ENCODE measurements around the gene AGTRAP.
A peak's percentile ranks its signal among the peaks of the same experiment; 100 is the strongest.

The AGTRAP gene, protein sequence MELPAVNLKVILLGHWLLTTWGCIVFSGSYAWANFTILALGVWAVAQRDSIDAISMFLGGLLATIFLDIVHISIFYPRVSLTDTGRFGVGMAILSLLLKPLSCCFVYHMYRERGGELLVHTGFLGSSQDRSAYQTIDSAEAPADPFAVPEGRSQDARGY

DNA sequence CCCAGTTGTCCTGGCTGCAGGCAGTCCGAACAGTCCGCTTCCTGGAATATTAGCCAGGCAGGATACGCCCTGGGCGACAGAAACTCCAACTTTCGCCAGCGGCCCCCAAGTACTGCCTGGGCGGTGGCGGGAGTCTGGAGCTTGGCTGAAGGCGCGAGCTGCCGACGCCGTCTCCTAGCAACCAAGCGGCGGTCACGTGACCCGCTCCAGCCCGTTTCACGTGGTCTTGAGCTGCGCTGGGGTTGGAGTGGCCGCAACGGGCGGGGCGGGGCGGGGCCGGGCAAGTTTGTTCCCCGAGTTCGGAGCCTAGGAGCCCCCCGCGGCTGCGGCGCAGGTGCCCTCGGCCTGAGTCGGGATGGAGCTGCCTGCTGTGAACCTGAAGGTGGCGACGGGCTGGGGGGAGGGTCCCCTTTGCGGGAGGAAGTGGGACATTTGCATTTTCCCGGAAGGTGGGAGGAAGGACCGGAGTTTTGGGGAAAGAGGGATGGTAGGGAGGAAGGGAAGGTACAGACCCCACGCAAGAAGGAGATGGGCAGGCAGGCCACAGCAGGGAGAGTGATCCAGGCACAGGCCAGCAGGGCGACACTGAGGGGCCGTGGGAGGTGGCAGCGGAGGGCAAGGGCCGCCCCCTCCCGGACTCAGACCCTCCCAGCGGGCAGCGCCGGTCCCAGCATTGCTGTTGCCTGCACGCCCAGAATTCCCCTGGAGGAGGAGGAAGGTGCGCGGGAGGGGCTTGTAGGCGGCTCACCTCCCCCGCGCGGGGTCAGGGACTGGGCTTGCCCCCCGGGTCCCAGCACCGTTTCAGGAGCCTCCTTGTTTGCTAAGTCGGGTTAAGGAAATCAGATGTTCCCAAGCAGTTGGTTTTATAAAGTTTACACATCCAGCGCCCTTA is at the start of gene AGTRAP:
Gene AGTRAP (plus strand): TSS at position 283 of the 892 bp plus-strand sequence. CDS start 73 bp downstream, at position 356.
- H3K4me3 ChIP-seq (ENCODE audit: low read depth, low read length): peak within 1 kb of the TSS; percentile 89
- no peaks in the 10 kb centered on the region for H3K27me3 ChIP-seq (ENCODE audit: insufficient read depth, low read length)
- H2AFZ ChIP-seq (ENCODE audit: low read length, unreplicated experiment): peak within 1 kb of the TSS; percentile 53
- peak within 1 kb of the TSS; percentile 92 for H3K27ac ChIP-seq (ENCODE audit: low read depth, low read length)
- H3K79me2 ChIP-seq (ENCODE audit: control insufficient read depth, insufficient read depth, low read length, unreplicated experiment): peaks cover 29% of the 10 kb centered on the region
- H3K36me3 ChIP-seq (ENCODE audit: insufficient read depth, low read length): no peaks in the 10 kb centered on the region
- H3K4me1 ChIP-seq (ENCODE audit: control insufficient read depth, insufficient read depth, low read length, unreplicated experiment): peaks cover 32% of the 10 kb centered on the region

DNA sequence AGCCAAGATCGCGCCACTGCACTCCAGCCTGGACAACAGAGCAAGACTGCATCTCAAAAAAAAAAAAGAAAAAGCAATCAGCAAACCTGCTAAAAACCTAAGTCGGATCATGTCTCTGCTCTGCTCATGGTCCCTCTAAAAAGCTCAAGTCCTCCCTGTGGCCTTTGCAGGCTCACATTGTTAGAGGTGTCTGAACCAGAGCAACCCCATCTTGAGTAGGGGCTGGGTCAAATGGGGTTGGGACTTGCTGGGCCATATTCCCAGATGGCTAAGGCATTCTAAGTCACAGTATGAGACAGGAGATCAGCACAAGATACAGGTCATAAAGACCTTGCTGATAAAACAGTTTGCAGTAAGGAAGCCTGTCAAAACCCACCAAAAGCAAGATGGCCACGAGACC is 47.4 kb upstream of the AGTRAP start:
- Histone ChIP-seq H3K36me3 (ENCODE audit: insufficient read depth, low read length) (no peaks in the 10 kb centered on the region), H3K27ac (ENCODE audit: low read depth, low read length) (no peak overlapping the region), H3K79me2 (ENCODE audit: control insufficient read depth, insufficient read depth, low read length, unreplicated experiment) (no peaks in the 10 kb centered on the region), H2AFZ (ENCODE audit: low read length, unreplicated experiment) (no peak overlapping the region), H3K4me1 (ENCODE audit: control insufficient read depth, insufficient read depth, low read length, unreplicated experiment) (peaks cover 12% of the 10 kb centered on the region), H3K4me3 (ENCODE audit: low read depth, low read length) (no peak overlapping the region), H3K27me3 (ENCODE audit: insufficient read depth, low read length) (peaks cover 39% of the 10 kb centered on the region)

DNA sequence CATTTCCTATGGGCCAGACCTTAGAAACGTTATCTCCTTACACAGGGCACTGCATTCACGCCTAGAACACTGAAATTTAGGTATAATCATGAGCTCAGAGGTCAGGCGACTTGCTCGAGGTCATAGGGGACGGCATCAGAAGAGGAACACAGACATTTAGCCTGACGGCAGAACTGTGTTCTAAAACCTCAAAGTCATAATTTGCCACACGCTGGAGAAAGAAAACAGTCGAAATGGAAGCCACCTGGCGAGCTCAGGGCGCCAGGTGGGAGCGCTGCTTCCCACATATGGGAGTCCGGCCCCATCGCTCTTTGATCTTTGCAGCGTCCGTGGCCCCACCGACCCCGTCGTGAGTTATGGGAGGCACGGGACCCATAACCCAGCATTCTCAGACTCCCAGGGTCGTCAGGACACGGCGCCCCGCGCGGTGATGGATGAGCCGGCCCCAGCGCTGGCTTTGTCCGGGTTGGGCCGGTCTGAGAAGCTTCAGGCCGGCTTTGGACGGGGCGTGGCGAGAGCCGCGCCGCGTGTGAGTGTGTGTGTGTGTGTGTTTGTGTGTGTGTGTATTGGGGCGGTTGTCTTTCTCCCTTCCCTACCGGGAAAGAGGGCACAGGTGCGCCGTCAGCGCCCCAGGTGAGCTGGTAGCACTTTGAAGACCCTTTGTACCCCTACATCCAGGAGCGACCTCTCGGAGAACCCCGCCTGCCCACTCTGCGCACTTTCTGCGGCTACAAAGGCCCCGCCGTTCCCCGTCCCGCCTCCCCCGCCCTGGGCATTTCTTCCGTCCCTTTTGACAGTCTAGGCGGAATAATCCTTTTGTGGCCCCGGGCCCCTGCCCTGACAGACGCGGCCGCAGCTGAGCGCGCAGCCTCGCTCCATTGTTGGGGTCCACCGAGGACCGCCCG is 45.3 kb upstream of the AGTRAP start:
- Histone ChIP-seq H3K27ac (ENCODE audit: low read depth, low read length) (no peak overlapping the region), H3K4me1 (ENCODE audit: control insufficient read depth, insufficient read depth, low read length, unreplicated experiment) (peaks cover 15% of the 10 kb centered on the region), H3K4me3 (ENCODE audit: low read depth, low read length) (peak overlapping the region; percentile 59), H3K36me3 (ENCODE audit: insufficient read depth, low read length) (no peaks in the 10 kb centered on the region), H2AFZ (ENCODE audit: low read length, unreplicated experiment) (no peak overlapping the region), H3K79me2 (ENCODE audit: control insufficient read depth, insufficient read depth, low read length, unreplicated experiment) (no peaks in the 10 kb centered on the region), H3K27me3 (ENCODE audit: insufficient read depth, low read length) (peaks cover 39% of the 10 kb centered on the region)

DNA sequence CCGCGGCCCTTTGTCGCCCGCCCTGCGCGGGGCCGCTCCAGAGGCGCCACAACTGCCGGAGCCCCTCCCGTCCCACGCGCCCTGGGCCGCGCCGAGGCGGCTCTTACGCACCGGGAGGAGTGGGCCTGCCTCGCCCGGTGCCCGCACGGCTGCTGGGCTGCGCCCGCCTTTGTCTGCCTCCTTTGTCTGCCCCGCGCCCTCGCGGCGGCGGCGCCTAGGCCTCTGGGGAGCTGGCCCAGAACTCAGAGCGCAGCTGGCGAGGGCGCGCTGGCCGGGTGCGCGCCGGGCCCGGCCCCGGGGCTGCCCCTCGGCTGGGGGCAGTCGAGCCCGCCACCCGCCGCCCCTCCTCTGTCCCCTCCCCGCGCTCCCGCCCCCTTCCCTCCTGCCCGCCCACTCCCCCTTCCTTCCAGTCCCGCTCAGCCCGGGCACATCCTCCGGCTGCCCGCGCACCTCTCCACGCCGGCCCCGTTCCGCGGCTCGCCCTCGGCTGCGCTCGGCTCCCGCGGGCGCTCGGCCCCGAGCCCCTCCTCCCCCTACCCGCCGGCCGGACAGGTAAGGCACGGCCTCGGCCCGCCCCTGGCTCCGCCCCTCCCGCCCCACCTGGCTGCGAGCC is 44.5 kb upstream of the AGTRAP start, which contains the start of gene DRAXIN:
Gene DRAXIN (plus strand): TSS at position 409 of the 613 bp plus-strand sequence. CDS start 14,549 bp downstream, outside the sequence.
- Histone ChIP-seq H3K27ac (ENCODE audit: low read depth, low read length) (no peak within 1 kb of the TSS), H3K27me3 (ENCODE audit: insufficient read depth, low read length) (peaks cover 39% of the 10 kb centered on the region), H3K4me1 (ENCODE audit: control insufficient read depth, insufficient read depth, low read length, unreplicated experiment) (peaks cover 15% of the 10 kb centered on the region), H3K79me2 (ENCODE audit: control insufficient read depth, insufficient read depth, low read length, unreplicated experiment) (no peaks in the 10 kb centered on the region), H2AFZ (ENCODE audit: low read length, unreplicated experiment) (no peak within 1 kb of the TSS), H3K4me3 (ENCODE audit: low read depth, low read length) (peak within 1 kb of the TSS; percentile 59), H3K36me3 (ENCODE audit: insufficient read depth, low read length) (no peaks in the 10 kb centered on the region)

DNA sequence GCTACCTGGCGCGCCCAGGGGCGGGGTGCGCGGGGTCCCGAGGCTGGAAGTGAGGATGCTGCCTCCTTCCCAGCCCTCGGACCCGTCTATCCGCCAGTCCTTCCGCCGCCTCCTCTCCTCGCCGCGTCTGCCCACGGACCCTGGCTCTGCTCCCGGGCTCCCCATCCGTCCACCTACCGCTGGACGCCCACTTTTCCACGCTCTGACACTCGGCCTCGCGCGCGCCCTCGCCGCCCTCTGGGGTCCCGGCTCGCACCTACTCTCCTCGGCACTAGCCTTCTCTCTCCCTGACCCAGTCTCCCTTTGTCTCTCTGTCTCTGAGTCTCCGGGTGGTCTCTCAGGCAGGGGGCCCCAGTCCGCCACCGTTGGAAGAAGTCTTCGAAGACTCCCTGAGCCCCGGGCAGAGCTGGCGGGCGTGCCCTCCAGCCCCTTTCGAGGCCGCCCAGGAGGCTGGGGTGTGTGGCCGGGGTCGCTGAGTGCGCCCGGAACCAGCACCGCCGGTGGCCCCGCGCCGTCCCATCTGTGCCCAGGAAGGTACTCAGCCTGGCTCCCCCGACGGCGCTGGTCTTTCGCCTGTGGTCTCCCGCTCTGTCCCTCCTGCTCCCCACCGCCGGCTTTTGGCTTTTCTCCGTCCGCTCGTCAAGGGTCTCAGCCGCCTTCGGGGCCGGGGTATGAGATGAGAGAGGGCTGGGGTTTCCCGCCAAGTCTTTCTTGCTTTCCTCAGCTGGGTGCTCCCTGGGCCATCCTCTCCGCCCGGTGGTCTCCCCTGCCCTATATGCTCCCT is 43.8 kb upstream of the AGTRAP start:
- peak overlapping the region; percentile 59 for H3K4me3 ChIP-seq (ENCODE audit: low read depth, low read length)
- H3K27me3 ChIP-seq (ENCODE audit: insufficient read depth, low read length): peaks cover 39% of the 10 kb centered on the region
- H2AFZ ChIP-seq (ENCODE audit: low read length, unreplicated experiment): no peak overlapping the region
- H3K4me1 ChIP-seq (ENCODE audit: control insufficient read depth, insufficient read depth, low read length, unreplicated experiment): peaks cover 15% of the 10 kb centered on the region
- H3K27ac ChIP-seq (ENCODE audit: low read depth, low read length): no peak overlapping the region
- no peaks in the 10 kb centered on the region for H3K79me2 ChIP-seq (ENCODE audit: control insufficient read depth, insufficient read depth, low read length, unreplicated experiment)
- no peaks in the 10 kb centered on the region for H3K36me3 ChIP-seq (ENCODE audit: insufficient read depth, low read length)

DNA sequence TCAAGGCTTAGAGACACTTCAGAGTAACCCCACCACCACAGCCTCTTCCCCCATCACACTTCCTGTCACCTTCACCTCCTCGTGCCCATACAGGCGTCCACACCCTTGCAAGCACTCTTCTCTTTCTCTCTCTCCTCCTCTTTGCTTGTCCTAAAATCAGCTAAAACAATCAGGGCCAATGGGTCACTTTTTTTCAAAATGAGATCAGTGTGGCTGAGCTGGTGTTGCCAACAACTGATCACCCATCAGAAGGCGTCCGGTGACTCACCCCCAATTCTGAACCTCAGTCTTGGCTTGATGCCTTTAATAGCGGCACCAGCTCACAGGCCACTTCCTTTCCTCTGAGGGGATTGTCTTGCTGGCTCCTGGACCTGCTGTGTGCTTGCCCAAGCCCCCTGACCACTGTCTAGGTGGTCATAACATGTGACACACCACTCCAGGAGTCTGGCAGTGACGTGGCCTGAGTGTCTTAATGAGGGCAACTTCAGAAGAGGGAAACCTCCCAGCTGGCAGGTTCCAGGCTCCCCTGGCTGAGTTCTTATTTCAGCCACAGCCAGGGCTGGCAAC is 42.8 kb upstream of the AGTRAP start:
- Histone ChIP-seq H2AFZ (ENCODE audit: low read length, unreplicated experiment) (no peak overlapping the region), H3K4me1 (ENCODE audit: control insufficient read depth, insufficient read depth, low read length, unreplicated experiment) (peaks cover 15% of the 10 kb centered on the region), H3K27me3 (ENCODE audit: insufficient read depth, low read length) (peaks cover 39% of the 10 kb centered on the region), H3K79me2 (ENCODE audit: control insufficient read depth, insufficient read depth, low read length, unreplicated experiment) (no peaks in the 10 kb centered on the region), H3K36me3 (ENCODE audit: insufficient read depth, low read length) (no peaks in the 10 kb centered on the region), H3K4me3 (ENCODE audit: low read depth, low read length) (peak overlapping the region; percentile 23; the same call in 1 of the 2 replicates), H3K27ac (ENCODE audit: low read depth, low read length) (no peak overlapping the region)

DNA sequence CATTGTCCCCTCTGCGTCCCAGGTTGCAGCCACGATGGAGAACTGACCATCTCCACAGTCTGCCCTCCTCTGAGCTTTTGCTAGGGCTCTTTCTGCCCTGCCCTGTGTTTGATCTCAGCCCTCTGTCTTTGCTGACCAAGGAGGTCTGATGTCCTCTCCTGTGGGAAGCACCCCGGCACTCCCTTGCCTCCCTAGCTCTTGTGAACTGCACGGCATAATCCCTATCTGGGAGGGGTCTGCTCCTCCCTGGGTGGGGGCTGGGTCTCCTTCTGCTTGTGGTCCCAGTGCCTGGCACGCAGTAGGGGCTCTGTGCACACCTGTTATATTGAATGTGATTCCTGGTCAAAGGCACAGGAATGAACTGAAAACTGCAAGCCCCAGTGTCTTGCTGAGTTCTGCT is 42.0 kb upstream of the AGTRAP start:
- no peak overlapping the region for H3K27ac ChIP-seq (ENCODE audit: low read depth, low read length)
- H2AFZ ChIP-seq (ENCODE audit: low read length, unreplicated experiment): no peak overlapping the region
- no peaks in the 10 kb centered on the region for H3K79me2 ChIP-seq (ENCODE audit: control insufficient read depth, insufficient read depth, low read length, unreplicated experiment)
- H3K27me3 ChIP-seq (ENCODE audit: insufficient read depth, low read length): peaks cover 39% of the 10 kb centered on the region
- H3K36me3 ChIP-seq (ENCODE audit: insufficient read depth, low read length): no peaks in the 10 kb centered on the region
- H3K4me1 ChIP-seq (ENCODE audit: control insufficient read depth, insufficient read depth, low read length, unreplicated experiment): peaks cover 15% of the 10 kb centered on the region
- H3K4me3 ChIP-seq (ENCODE audit: low read depth, low read length): no peak overlapping the region

DNA sequence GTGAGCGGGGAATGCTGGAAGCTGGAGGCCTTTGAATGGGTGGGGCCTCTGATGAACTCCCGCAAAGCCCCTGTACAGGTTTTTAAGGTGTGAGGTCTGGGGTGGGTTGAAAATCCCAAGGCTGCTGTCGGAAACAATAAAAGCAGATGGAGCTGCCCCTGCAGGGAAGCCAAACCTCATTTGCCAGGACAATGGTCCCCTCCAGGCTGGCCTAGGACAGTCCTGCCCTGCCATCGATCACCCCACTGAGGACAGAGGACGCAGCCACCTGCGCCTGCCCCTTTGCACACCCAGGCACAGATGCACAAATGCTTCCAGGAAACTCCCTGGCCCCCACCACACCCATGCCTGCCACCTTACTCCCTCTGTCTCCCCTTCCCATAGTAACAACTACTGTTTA is 40.1 kb upstream of the AGTRAP start:
- Histone ChIP-seq H3K4me3 (ENCODE audit: low read depth, low read length) (no peak overlapping the region), H3K4me1 (ENCODE audit: control insufficient read depth, insufficient read depth, low read length, unreplicated experiment) (peaks cover 19% of the 10 kb centered on the region), H3K79me2 (ENCODE audit: control insufficient read depth, insufficient read depth, low read length, unreplicated experiment) (no peaks in the 10 kb centered on the region), H3K36me3 (ENCODE audit: insufficient read depth, low read length) (no peaks in the 10 kb centered on the region), H3K27ac (ENCODE audit: low read depth, low read length) (no peak overlapping the region), H3K27me3 (ENCODE audit: insufficient read depth, low read length) (peaks cover 30% of the 10 kb centered on the region), H2AFZ (ENCODE audit: low read length, unreplicated experiment) (no peak overlapping the region)

DNA sequence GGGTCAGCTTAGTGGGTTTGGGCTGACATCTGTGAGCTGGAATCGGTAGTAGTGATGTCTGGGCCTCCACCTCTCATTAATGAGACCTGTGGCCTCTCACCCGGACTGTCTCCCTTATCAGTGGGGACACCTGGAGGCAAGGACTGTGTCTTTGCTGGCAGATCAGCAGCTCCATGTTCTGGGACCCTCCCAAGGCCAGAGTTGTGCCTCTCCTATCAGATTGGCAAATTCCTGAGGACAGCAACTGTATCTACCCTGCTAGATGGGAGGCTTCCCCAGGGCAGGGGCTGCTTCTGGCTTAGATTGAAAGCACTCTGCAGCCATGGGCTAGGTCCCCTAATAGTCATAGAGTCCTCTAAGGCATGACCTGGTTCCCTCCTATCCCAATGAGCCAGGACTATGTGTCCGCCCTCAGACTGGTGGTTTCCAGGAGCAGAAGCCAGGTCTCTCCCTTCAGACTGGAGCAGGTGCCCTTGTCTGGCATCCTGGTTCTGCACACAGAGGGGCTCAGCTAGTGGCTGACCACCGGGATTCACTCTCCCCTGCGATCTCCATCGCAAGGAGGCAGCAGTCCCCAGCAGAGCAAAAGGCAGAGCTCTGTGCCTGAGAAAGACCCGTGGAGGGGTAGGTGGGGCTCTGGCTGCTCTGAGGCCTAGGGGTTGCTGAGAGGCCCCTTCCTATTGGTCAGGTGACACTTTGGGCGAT is 38.6 kb upstream of the AGTRAP start:
- Histone ChIP-seq H3K79me2 (ENCODE audit: control insufficient read depth, insufficient read depth, low read length, unreplicated experiment) (no peaks in the 10 kb centered on the region), H3K4me1 (ENCODE audit: control insufficient read depth, insufficient read depth, low read length, unreplicated experiment) (peaks cover 21% of the 10 kb centered on the region), H2AFZ (ENCODE audit: low read length, unreplicated experiment) (no peak overlapping the region), H3K27ac (ENCODE audit: low read depth, low read length) (no peak overlapping the region), H3K4me3 (ENCODE audit: low read depth, low read length) (no peak overlapping the region), H3K27me3 (ENCODE audit: insufficient read depth, low read length) (peaks cover 29% of the 10 kb centered on the region), H3K36me3 (ENCODE audit: insufficient read depth, low read length) (no peaks in the 10 kb centered on the region)

All from ACC112 (cell line).